HG03469 (cell line): Measurements from ENCODE around the gene TSPAN10.

ENCODE experiments used
- ATAC-seq: cut with Tn5 transposase; IDR thresholded peaks from one replicate; pipeline ENCODE4 v1.9.1; 2021; ENCODE audit warnings: mild to moderate bottlenecking, moderate library complexity, moderate number of reproducible peaks; ENCODE audit not compliant: unreplicated experiment

The TSPAN10 gene

GRCh38 chr17:81685108-81685507 is 48.1 kb downstream of the TSPAN10 start:
- ATAC-seq = no peak

GRCh38 chr17:81686614-81687013 is 49.6 kb downstream of the TSPAN10 start:
- no peak for ATAC-seq

GRCh38 chr17:81687770-81688541 is 51.0 kb downstream of the TSPAN10 start:
- ATAC-seq = no peak

- no peak for ATAC-seq
These were observed 51.6 kb downstream of the TSPAN10 start for GRCh38 chr17:81688616-81689015.

GRCh38 chr17:81690066-81690465 is 53.1 kb downstream of the TSPAN10 start:
- no peak for ATAC-seq

GRCh38 chr17:81690549-81690948 is 53.6 kb downstream of the TSPAN10 start:
- no peak for ATAC-seq

- ATAC-seq = no peak
These were observed 54.2 kb downstream of the TSPAN10 start for GRCh38 chr17:81691196-81691595.

GRCh38 chr17:81691608-81692007 is 54.6 kb downstream of the TSPAN10 start:
- ATAC-seq = no peak

- no peak for ATAC-seq
These were observed 56.7 kb downstream of the TSPAN10 start for GRCh38 chr17:81693509-81694210.

GRCh38 chr17:81694810-81695209 is 57.8 kb downstream of the TSPAN10 start:
- ATAC-seq = no peak

GRCh38 chr17:81695211-81695610 is 58.2 kb downstream of the TSPAN10 start:
- ATAC-seq = no peak

GRCh38 chr17:81695801-81696200 is 58.8 kb downstream of the TSPAN10 start:
- ATAC-seq = no peak

GRCh38 chr17:81696218-81696941 is 59.4 kb downstream of the TSPAN10 start:
- ATAC-seq = no peak

- ATAC-seq = no peak
These were observed 60.5 kb downstream of the TSPAN10 start for GRCh38 chr17:81697261-81698044.
